Measurements from ENCODE around the gene LLPH. TPM values are rescaled to one million over a fixed set of nuclear protein-coding genes. Genes with fewer than 3 reads are reported as not detected.

LLPH gene
- total and polyA plus RNA-seq, 7 donors: 13.4 to 57.1 (median 24.1) TPM

GRCh38 chr12:66169221-66170170 is 38.9 kb upstream of the LLPH start, which contains the start of gene TMBIM4:
Gene TMBIM4, minus strand, starts transcription at chr12:66169996. Its CDS starts 45 bp downstream, at chr12:66169951.
- 0 to 1% (median 0%) methylated on average over 60 to 67 of the region's 67 CpGs for WGBS, 3 donors
- peak; percentile 56 for TF ChIP-seq CTCF (IDR thresholded peaks at IDR 0.05)
- intact Hi-C loops (cut with DNase I): loop anchor here in 1 of 2 donors (2.0 to 5.0 kb wide), 2 partner anchors 133 to 1098 kb away; partner anchors contain the start of genes CAND1 and HELB

GRCh38 chr12:66168410-66168809 is 37.9 kb upstream of the LLPH start:
- H3K27me3 ChIP-seq (ENCODE audit: insufficient read depth in 3 of 3, low read length in 2 of 3): no peaks in the 10 kb centered on the region
- no peaks in the 10 kb centered on the region for H3K9me3 ChIP-seq
- ATAC-seq: no peak
- 54 to 58% (median 56%) methylated on average over 8 of the region's 8 CpGs for WGBS, 3 donors
- peak overlapping the region; percentile 100 for H3K27ac ChIP-seq
- H3K4me3 ChIP-seq: peak overlapping the region; percentile 98
- H3K36me3 ChIP-seq (ENCODE audit: insufficient read depth in 1 of 2, low read depth in 1 of 2): peaks cover 0 to 9% of the 10 kb centered on the region in 2 donors
- H3K4me1 ChIP-seq: peaks cover 13% of the 10 kb centered on the region
- intact Hi-C loops (cut with DNase I): loop anchor here in 1 of 2 donors (2.0 to 5.0 kb wide), 2 partner anchors 134 to 1099 kb away; partner anchors contain the start of genes CAND1 and HELB
- TF ChIP-seq CTCF (IDR thresholded peaks at IDR 0.05): no peak
- DNase-seq: no peak

More at GRCh38 chr12:66169221-66170170, 38.9 kb upstream of the LLPH start, which contains the start of gene TMBIM4:
- no peaks in the 10 kb centered on the region for H3K9me3 ChIP-seq
- peak; percentile 94 to 96 (median 95) for ATAC-seq
- DNase-seq: peak; percentile 88 to 94
- peak within 1 kb of the TSS; percentile 100 for H3K27ac ChIP-seq
- peaks cover 0 to 9% of the 10 kb centered on the region in 2 donors for H3K36me3 ChIP-seq (ENCODE audit: insufficient read depth in 1 of 2, low read depth in 1 of 2)
- H3K27me3 ChIP-seq (ENCODE audit: insufficient read depth in 3 of 3, low read length in 2 of 3): no peaks in the 10 kb centered on the region
- peaks cover 13% of the 10 kb centered on the region for H3K4me1 ChIP-seq
- H3K4me3 ChIP-seq: peak within 1 kb of the TSS; percentile 98

- DNase-seq (no peak), ATAC-seq (no peak)
- peaks cover 13% of the 10 kb centered on the region for H3K4me1 ChIP-seq
- H3K27ac ChIP-seq: no peak overlapping the region
- intact Hi-C loops (cut with DNase I): loop anchor here in 1 of 2 donors (5.0 kb wide), 1 partner anchor 1101 kb away; the partner anchor contains the start of gene CAND1
- WGBS, 3 donors: 90 to 98% (median 95%) methylated on average over 2 of the region's 2 CpGs
- no peaks in the 10 kb centered on the region for H3K27me3 ChIP-seq (ENCODE audit: insufficient read depth in 3 of 3, low read length in 2 of 3)
- H3K4me3 ChIP-seq: no peak overlapping the region
- peaks cover 0 to 9% of the 10 kb centered on the region in 2 donors for H3K36me3 ChIP-seq (ENCODE audit: insufficient read depth in 1 of 2, low read depth in 1 of 2)
- no peak for TF ChIP-seq CTCF (IDR thresholded peaks at IDR 0.05)
- no peaks in the 10 kb centered on the region for H3K9me3 ChIP-seq
Measured at GRCh38 chr12:66166561-66166960, 36.0 kb upstream of the LLPH start.

- DNase-seq (no peak), ATAC-seq (no peak)
- H3K9me3 ChIP-seq: no peaks in the 10 kb centered on the region
- H3K27me3 ChIP-seq (ENCODE audit: insufficient read depth in 3 of 3, low read length in 2 of 3): no peaks in the 10 kb centered on the region
- no peak overlapping the region for H3K4me3 ChIP-seq
- H3K36me3 ChIP-seq (ENCODE audit: insufficient read depth in 1 of 2, low read depth in 1 of 2): peaks cover 0 to 18% of the 10 kb centered on the region in 2 donors
- 94 to 100% (median 98%) methylated on average over 2 of the region's 2 CpGs for WGBS, 3 donors
- H3K4me1 ChIP-seq: peaks cover 13% of the 10 kb centered on the region
- intact Hi-C loops (cut with DNase I): loop anchor here in 1 of 2 donors (5.0 kb wide), 1 partner anchor 1102 kb away; the partner anchor contains the start of gene CAND1
- TF ChIP-seq CTCF (IDR thresholded peaks at IDR 0.05): no peak
- H3K27ac ChIP-seq: no peak overlapping the region
Measured at GRCh38 chr12:66165141-66165540, 34.6 kb upstream of the LLPH start.

Data from psoas muscle (tissue), 8 donors.